HG03135 (cell line): Measurements from ENCODE around the gene PTPRM.

Source experiments
- ATAC-seq: cut with Tn5 transposase; IDR thresholded peaks from one replicate; pipeline ENCODE4 v1.9.1; 2021; ENCODE audit warnings: mild to moderate bottlenecking, moderate library complexity; ENCODE audit not compliant: unreplicated experiment

The PTPRM gene

DNA sequence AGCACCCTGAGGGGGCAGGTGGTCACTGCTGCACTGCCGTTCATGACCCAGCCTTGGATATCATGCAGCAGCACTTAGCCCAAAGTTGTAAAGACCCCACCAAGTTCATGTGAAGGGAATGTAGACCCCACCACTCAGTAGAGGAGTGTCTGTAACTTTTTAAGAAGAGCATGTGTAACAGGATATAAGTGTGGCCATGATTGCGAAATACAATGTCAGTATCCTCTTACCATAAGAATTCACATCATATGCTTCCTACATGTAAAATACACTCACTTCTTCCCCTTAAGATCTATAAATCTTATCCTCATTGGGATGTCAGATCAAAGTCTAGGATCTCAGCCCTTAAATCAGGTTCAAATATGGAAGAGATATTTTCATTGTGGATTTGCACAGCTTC, 276.9 kb downstream of the PTPRM start:
- ATAC-seq, result no peak

DNA sequence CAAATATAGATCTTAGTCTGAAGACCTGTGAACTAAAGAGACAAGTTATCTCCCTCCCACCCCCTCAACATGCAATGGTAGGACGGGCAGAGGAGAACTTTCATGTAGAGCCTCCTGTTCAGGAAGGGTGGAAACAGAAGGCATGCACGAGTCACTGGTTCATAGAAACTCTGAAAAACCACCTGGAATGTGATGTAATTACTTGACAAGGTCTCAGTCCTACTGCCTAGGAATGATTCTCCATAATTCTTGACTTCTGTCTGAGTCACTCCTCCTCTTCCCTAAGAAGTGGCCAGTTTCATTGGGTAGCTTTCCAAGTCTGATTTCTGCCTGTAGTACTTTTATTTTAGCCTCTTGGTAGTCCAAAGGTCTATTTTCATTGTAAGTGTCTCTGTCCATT, 277.3 kb downstream of the PTPRM start:
- no peak for ATAC-seq

DNA sequence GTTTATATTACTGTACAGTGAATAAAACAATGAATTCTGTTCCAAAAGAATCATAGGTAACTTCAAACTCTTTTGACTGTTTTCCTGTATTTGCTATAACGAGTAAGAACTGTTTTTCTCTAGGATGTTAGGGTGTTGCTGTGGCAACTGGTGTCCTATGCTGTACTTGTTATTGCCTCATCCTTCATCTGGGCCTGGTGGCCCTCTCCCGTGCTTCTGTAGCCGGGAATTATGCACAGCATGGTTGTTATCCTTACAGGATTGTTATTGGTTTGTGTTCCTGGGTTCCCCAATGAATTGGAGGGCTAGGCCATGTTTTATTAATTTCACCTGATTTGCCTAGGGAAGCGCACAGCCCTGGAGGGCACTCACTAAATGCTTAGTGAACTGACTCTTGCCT, 279.2 kb downstream of the PTPRM start:
- no peak for ATAC-seq

- no peak for ATAC-seq
These were observed 280.4 kb downstream of the PTPRM start for GRCh38 chr18:7847357-7848053.

GRCh38 chr18:7848054-7848412, 280.9 kb downstream of the PTPRM start:
- ATAC-seq, result no peak

GRCh38 chr18:7850446-7850845, 283.3 kb downstream of the PTPRM start:
- no peak for ATAC-seq

DNA sequence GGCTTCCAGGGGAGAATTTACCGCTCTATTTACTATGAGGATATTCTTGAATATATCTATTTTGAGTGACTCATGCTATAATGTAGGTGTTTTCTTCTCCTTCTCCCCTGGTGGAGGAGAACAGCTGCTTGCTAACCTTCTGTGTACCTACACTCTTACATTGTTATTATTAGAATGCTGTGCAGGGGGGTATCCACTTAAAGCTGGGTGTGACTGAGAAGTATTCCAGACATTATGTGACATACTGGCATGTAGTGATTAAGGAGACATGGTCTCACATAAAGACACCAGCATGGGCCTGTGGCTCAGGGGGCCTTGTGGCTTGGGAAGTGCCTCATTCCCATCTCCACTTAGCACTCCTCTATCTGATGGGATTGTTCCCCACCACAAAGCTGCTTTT, 287.9 kb downstream of the PTPRM start:
- ATAC-seq, result no peak

DNA sequence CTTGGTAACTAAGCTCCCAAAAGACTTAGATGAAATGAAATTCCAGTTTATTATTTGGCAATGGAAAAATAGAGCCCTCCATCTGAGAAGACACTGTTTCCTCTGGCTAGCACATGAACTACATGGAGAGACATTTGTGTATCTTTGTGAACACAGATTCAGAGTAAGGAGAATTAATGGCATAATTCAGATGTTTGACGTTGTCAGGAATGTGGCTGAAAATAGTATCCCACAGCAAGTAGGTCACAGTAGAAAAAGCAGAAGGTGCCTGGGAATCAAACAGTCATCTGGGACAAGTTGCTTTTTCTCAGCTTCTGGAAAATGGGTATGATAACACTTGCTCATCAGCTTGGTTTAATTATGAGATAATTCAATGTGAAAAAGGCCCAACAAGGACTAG, 288.6 kb downstream of the PTPRM start:
- ATAC-seq, result no peak

GRCh38 chr18:7856116-7856515, 289.0 kb downstream of the PTPRM start:
- no peak for ATAC-seq

DNA sequence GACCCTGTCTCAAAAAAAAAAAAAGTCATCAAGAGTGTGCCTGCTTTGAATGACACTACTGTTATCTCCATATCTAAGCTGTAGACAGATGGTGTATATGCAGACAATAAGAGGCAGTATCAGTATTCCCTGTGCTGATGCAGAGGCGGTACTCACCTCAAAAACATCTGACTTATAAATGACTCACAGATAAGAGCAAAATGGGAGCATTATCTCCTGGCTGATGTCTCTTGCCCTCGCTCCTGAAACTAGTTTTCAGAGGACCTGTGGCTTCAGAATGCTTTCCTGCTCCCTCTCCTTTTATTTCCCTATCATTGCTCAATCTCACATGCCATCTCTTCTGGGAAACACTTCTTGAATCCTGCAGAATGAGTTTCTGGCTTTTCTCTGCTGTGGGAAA, 289.6 kb downstream of the PTPRM start:
- no peak for ATAC-seq

DNA sequence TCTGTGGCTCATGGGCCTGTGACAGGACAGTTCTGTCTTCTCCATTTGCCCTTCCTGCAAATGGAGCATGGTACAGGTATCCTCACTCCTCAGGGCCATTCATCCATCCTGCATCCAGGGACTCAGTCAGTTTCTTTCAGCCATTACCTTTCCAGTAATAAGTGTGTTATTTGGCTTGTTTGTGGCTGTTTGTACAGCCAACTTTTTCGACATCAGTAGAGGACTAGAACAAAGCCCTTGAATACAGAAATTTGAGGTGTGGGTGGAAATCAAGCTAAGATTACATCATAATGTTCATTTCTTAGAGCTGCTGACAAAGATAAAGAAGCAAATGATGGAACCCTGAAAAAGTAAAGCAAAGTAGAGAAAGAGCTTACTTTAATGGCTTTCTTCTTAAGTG, 290.4 kb downstream of the PTPRM start:
- ATAC-seq, result no peak

GRCh38 chr18:7859122-7859521, 292.0 kb downstream of the PTPRM start:
- ATAC-seq, result no peak

GRCh38 chr18:7870266-7870665, 303.1 kb downstream of the PTPRM start:
- no peak for ATAC-seq

DNA sequence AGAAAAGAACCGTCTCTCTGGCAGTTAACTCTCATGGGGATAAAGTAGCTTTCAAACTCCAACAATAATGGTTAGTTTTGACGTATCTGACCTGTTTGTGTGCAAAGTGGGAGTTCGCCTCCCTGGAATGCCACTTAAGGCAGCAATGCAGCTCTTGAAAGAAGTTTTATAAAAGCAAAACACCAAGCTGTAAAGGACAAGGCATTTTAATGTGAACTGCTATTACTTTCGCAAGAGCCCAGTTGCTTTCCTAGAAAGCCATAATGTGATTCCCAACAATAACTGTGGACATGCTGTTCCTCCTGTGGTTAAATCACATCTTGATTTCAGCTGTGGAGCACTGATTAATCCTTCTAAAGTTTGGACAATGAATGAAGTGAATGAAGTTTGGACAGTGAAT, 303.7 kb downstream of the PTPRM start:
- ATAC-seq, result no peak

DNA sequence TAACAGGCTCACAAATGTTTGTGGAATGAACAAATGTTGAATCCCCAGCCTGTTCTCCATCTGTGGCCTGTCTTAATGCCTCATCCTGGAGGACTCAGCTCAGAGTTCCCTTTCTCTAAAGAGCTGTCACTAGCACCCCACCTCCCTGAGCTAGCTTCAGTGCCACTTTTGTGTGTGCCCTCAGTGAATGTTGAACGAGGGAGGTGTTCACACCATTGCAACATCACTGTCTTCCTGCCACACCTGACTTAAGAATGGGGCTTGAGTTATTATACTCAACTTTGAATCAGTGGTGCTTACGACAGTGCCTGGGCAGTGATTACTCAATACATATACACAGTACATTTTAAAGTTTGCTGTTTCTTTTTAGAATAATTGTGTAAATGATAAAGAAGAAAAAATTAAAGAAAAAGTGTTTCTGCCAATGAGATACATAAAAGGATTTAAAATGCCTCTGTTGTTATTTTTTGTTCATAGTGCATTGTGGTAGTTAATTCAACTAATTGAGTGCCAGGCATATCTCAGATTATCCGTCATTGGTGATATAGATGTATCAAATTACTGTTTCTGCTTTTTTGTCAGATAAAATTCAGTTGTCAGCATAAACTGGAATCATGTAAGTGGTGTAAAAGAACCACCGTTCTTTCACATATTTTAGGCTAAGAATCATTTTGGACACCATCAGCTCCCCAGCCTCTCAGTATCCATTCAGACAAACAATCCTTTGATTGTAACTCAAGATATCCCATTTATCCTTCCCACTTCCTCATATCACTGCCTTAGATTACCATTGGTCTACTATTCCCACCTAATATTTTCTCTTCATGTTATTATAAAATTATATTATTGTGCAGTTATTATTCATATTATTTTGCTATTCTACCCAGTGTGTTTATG, 304.7 kb downstream of the PTPRM start:
- no peak for ATAC-seq

DNA sequence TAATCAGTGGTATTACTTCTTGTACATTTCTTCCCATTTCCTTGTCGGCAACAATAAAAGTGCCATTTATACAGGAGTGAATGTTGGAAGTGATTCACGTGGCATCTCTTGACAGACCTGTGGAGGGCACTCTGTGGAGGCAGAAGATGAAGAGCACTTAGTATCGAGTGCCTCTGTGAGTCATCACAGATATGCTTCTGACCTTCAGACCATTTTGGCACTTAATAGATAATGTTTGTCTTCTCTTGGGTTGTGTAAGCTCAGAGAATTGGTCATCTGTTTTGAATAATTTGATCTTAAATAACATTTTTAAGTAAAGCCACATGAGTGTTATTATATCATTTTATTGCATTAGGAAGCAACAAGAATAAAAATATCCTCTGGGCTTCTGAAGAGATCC, 305.5 kb downstream of the PTPRM start:
- ATAC-seq, result no peak

DNA sequence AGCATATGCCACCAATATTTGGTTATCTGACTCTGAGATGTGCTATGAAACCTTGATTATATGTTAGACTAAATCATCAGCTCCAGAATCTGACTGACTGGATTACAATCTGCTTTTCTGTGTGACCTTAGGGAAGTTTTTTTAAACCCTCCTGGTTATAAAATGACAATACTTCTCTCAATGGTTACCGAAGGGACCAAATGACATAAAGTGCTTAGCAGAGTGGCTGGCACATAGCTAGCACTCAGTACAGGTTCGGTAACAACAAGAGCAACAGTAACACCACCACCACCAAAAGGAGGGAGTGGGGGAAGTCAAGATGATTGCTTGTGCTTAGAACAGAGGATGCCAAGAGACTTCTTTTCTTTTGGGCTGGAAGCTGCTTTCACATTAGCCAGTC, 306.2 kb downstream of the PTPRM start:
- no peak for ATAC-seq

DNA sequence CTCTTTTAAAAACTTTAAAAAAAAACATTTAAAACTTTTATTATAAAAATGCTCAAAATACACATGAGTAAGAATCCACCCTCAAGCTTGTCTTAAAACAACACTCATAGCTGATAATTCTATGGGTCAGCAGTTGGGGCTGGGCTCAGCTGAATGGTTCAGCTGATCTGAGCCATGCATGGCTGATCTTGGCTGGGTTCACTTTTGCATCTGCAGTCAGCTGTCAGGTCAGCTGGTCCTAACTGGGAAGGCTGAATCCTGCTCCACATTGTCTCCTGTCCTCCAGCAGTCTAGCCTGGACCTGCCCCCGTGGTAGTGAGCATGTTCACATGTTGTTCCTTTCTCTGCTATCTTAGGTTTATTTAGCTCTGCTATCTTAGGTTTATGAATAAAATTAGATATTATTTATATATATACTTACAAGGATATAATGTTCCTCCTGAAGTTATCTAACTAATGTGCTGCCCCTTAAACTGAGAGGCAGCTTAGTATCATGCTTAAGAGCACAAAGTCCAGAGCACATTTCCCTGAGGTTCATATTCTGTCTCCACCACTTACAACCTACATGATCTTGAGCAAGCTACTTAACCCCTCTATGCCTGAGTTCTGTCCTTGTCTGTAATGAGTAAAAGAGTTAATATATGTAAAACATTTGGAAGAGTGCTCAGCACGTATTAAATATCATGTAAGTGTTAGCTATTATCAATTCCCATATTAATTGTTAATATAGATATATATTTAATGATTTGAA, 309.4 kb downstream of the PTPRM start:
- no peak for ATAC-seq

GRCh38 chr18:7877609-7878008, 310.5 kb downstream of the PTPRM start:
- ATAC-seq, result no peak

DNA sequence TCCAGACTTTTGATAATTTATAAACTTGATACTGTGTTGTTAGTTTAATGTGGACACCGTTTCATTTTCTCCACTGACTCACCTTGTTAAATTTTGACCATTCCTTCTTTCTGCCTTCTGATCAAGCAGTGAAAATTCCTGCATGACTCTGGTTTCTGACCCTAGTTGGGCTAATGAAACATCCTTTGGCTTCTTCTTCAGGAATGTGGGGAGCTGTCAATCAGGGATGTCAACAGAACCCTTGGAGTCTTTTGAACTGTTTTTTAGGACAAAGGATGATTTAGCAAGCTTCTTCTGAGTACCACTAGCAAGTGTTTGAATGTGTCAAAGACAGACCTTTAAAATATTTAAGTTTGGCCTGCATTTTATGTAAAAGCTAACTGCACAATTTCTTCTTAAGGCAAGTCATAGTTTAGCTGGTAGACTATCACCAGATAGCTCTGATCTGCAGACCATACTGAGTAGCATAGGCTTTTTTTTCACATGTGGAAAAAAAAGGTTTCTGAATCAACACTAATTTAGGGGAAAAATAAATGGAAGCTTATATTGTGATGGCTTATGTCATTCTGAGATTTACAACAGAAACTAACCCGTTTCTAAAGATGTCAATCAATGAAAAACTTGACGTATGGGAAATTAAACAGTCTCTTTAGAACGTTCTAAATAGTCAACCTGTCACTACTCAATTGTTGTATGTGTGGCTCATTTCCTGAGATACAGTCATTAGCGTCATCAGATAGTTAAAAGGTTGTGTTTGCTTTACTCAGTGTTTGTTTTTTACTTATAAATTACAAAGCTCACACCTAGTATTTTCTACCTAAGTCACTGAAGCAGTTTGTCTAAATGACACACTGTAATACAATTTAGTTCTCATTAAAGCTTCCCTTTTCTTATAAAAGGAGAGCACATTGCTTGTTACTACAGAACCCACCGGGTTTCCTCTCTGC, 311.4 kb downstream of the PTPRM start:
- no peak for ATAC-seq

DNA sequence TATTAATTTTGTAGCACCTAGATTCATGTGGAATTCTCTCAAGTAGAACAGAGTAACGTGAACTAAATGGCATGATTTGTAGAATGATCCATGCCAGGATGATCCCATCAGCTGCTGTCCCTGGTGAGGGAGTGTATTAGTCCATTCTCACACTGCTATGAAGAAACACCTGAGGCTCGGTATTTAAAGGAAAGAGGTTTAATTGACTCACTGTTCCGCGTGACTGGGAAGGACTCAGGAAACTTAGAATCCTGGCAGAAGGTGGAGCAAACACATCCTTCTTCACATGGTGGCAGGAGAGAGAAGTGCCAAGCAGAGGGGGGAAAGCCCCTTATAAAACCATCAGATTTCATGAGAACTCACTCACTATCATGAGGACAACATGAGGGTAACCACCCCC, 312.6 kb downstream of the PTPRM start:
- ATAC-seq, result no peak
